ENCODE data around the gene VWF.

GRCh38 chr12:5905757-5906156 lies 218.7 kb downstream of the VWF start:
- TF ChIP-seq SUZ12 (IDR thresholded peaks at IDR 0.05; ENCODE audit: extremely low read depth, insufficient read depth, insufficient read length): no peak
- no peak for TF ChIP-seq YY1 (IDR thresholded peaks at IDR 0.05; ENCODE audit: insufficient read depth, insufficient read length)
